NOMO-1 (cell line): ENCODE results near the gene RFC4.

Experiments
- DNase-seq, 2 experiments: peaks; one replicate each; lab custom pipeline; 2025; ENCODE audit not compliant: unreplicated experiment in 2 of 2; lab: John Stamatoyannopoulos, UW

Gene RFC4

DNA sequence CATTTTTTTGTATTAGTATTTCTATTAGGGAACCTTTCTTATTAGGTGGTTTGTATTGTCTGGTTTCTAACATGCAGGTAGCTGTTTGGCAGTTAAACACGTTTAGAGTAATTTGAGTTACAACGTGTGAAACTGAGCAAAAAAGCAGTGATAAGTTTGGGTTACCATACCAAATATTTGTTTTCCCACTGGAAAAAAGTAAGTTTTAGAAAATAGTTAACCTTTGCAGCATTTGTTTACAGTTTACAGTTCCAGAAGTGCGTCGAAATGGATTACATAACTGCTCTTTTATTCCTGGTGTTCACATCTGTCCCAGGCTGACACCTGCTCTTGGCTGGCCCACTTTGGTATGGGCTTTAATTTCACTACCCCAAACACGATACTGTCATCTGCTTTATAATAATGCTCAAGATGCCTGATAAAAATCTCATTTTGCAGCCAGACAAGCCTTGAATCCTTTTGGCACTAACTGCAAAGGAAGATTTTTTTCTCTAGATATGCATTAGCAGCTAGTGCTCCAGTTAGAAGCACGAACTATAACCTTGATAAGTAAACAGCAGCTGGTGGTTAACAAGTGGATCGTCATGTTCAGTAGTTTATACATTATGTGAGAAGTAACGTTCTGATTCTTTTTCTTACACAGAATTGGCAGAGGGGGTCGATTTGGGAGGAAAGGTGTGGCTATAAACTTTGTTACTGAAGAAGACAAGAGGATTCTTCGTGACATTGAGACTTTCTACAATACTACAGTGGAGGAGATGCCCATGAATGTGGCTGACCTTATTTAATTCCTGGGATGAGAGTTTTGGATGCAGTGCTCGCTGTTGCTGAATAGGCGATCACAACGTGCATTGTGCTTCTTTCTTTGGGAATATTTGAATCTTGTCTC, 17.6 kb downstream of the RFC4 start:
- DNase-seq = no peak

GRCh38 chr3:186787642-186788481, 18.4 kb downstream of the RFC4 start:
- no peak for DNase-seq

DNA sequence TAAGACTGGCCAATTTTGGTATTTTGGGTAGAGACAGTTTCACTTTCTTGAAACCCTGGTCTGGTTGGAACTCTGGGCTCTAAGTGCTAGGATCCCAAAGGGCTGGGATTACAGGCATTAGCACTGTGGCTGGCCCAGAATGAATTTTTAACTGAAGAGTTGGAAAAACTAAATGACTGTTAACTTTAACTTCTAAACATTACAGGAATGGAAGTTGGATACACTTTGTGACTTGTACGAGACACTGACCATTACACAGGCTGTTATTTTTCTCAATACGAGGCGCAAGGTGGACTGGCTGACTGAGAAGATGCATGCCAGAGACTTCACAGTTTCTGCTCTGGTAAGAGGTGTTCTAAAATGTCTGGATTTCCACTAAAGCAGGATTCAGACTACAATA, 19.4 kb downstream of the RFC4 start:
- no peak for DNase-seq

DNA sequence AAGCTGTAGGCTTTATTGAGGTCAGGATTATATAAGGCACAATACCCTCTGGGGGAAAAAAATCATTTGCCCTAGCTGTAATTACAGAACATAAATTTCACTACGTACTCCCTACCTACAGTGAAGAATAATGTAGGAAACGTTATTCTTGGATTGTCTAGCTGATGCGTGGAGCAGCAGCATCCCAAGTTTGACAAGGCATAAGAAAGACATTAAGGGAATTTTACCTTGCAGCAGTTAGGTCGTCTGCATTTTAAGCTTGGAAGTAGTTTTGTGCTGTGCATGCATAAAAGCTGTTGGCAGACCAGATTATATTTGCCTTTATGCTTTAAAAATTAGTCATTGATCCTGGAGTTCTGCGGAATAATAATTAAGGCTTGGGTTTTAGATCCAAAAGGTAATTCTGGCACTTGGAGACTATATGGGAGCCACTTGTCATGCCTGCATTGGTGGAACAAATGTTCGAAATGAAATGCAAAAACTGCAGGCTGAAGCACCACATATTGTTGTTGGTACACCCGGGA, 20.7 kb downstream of the RFC4 start:
- no peak for DNase-seq

GRCh38 chr3:186784820-186785494, 21.3 kb downstream of the RFC4 start:
- peak in 1 of 2 experiments; percentile 35 for DNase-seq

GRCh38 chr3:186783731-186784515, 22.4 kb downstream of the RFC4 start:
- DNase-seq = peak; percentile 71 to 86

DNA sequence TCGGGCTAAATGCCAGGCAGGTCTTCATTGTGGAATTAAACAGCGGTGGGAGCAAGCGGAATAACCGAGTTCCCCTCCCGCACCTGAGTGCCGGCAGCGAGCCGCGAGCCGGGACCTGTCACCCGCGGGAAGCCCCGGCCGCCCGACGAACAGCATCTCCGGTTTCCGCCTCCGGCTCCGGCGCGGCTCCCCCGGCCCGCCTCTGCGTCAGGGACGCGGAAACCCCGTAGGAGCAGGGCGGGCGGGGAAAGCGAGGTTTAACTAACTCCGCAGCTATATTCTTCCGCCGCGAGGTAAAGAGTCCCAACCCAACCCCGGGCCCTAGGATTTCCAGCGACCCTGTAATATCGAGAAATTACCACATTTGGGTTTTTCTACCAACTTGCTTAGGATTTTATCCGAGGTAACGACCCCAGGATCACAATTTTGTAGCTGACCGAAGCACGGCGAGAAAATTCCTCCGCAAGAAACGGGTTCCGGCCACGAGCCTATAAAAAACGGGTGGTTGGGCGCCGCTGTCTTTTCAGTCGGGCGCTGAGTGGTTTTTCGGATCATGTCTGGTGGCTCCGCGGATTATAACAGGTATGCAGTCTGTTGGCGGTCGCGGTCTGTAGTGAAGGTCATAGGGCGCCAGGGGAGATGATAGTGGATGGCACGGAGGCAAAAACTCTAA, 23.1 kb downstream of the RFC4 start, which contains the start of gene EIF4A2:
Gene EIF4A2, plus strand, starts transcription at position 520 of the 673 bp plus-strand sequence. Its CDS starts 34 bp downstream, at position 554.
- peak; percentile 82 to 91 for DNase-seq

GRCh38 chr3:186782542-186783057, 23.7 kb downstream of the RFC4 start:
- peak in 1 of 2 experiments; percentile 57 for DNase-seq

DNA sequence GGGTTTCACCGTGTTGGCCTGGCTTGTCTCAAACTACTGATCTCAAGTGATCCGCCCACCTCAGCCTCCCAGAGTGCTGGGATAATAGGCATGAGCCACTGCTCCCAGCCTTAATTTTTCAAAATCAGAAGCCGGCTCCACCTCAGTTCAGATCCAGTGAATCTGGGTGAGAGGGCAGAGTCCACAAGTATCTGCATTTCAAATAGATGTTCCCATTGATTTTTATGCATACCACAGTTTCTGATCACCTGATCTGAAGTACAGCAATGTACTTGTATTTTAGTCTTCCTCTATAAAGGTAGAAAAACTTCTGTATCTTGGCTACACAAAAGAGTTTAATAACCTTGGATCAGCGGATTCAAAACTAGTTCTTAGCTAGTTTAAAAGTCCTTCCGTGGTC, 27.1 kb downstream of the RFC4 start:
- no peak for DNase-seq

DNA sequence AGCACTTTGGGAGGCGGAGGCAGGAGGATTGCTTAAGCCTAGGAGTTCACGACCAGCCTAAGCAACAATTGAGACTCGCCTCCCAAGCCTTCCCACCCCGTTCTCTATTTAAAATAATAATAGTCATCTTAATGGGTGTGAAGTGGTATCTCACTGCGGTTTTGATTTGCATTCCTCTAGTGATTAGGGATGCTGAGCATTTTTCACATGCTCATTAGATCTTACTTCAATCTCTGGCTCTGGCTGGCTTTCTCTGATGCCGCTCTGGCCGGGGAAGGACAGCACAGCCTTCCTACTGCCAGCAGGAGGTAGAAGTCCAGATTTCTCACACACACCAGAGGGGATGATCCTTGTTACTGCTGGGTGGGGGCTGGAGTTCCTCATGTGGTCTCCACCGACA, 30.3 kb downstream of the RFC4 start:
- no peak for DNase-seq

GRCh38 chr3:186772701-186773417, 33.4 kb downstream of the RFC4 start:
- DNase-seq = peak; percentile 83 to 92

- no peak for DNase-seq
These were observed 34.0 kb downstream of the RFC4 start for GRCh38 chr3:186772281-186772694.

DNA sequence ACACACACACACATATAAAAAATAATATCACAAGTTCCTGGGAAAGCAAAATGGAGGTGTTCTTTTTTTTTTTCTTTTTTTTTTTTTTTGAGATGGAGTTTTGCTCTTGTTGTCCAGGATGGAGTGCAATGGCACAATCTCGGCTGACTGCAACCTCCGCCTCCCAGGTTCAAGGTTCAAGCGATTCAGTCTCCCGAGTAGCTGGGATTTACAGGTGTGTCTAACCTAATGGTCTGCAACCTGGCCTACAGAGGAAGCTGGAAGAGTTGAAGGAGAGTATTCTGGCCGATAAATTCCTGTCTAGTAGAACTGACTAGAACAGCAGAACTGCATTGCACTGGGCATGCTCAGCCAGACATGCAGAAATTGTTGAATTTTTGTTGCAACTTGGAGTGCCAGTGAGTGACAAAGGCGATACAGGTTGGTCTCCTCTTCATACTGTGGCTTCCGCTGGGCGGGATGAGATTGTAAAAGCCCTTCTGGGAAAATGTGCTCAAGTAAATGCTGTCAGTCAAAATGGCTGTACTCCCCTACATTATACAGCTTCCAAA, 45.3 kb downstream of the RFC4 start:
- no peak for DNase-seq

DNA sequence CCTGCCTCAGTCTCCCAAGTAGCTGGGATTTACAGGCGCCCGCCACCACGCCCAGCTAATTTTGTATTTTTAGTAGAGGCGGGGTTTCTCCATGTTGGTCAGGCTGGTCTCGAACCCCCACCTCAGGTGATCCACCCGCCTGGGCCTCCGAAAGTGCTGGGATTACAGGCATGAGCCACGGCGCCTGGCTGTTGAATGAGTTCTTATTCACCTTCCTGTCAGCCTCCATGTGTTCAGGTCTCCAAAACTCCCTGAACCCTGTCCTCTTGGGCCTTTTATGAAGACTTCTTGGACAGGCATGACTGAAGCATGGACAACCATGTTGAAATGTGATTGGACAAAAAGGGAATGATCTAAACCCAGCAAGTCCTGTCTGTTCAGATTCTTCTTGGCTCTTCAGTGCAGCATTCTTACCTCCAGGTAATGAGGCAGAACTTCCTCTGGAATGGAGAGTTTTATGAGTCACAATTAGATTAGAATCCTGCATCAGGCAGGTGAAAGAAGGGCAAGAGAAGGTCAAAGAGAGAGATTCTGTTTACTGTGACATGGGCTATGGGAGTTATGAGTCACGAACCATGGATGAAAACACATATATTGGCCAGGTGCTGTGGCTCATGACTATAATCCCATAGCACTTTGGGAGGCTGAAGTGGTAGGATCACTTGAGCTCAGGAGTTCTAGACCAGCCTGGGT, 46.0 kb downstream of the RFC4 start:
- DNase-seq = no peak

DNA sequence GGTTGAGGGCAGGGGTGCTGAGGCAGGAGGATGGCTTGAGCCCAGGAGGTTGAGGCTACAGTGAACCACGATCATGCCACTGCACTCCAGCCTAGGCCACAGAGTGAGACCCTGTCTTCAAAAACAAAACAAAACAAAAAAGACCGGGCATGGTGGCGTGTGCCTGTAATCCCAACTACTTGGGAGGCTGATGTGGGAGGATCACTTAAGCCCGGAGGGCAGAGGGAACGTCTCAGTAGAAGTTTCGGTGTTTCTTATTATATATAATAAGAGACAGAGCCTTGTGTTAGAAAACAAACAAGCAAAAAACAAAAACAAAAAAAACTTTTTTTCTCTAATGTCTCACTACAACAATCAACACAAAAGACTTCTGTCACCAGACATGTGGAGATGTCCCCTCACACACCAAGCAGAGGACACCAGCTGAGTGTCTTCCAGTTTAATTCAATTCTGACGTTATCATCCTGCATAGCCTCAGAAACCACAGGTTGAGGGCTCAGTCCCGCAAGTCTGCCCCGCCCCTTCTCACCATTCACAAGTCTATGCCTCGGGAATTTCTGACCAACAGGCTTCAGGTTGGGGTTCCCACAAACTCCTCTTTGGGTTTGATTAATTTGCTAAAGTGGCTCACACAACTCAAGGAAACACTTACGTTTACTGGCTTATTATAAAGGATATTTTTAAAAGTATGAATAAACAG, 46.9 kb downstream of the RFC4 start:
- DNase-seq = no peak

- DNase-seq = no peak
These were observed 48.5 kb downstream of the RFC4 start for GRCh38 chr3:186757686-186758220.

- DNase-seq = no peak
These were observed 49.1 kb downstream of the RFC4 start for GRCh38 chr3:186757214-186757613.
